ENCODE results near the gene LRRC26.

LRRC26 gene

DNA sequence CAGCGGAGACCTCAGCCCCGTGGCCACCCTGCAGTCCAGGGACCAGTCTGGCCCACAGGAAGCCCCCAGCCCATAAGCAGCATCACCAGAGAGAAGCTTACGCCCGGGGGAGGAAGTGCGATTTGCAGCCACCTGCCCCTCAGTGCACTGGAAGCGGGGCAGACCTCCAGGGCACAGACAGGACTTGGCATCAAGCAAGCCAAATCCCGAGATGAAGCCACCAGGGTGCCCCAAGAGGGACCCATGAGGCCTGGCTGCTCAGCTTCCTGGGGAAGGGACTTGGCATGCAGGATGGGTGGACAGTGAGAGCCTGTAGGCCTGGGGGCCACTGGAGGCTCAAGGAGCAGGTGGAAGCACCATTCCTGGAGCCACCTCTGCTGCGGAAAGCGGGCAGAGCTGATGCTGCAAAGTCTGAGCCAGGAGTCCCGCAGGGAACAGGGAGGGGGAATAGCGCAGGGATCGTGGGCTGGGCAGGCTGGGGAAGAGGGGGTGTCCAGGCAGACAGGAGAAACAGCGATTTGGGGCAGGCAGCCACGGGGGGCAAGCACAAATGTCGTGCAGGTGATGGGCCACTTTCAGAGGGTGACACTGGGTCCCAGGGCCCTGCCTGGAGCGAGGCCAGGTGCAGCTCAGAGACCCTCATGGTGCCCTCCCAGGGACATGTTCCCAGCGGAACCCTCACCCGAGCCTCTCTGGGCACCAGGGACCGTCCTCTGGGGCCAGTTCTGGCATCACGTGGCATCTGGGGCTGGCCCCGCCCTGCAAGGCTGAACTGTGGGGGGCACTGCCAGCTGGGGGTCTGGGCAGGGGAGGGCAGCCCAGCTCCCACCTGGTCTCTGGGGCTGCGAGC lies 3.2 kb downstream of the LRRC26 start:
- DNase-seq, result no peak

DNA sequence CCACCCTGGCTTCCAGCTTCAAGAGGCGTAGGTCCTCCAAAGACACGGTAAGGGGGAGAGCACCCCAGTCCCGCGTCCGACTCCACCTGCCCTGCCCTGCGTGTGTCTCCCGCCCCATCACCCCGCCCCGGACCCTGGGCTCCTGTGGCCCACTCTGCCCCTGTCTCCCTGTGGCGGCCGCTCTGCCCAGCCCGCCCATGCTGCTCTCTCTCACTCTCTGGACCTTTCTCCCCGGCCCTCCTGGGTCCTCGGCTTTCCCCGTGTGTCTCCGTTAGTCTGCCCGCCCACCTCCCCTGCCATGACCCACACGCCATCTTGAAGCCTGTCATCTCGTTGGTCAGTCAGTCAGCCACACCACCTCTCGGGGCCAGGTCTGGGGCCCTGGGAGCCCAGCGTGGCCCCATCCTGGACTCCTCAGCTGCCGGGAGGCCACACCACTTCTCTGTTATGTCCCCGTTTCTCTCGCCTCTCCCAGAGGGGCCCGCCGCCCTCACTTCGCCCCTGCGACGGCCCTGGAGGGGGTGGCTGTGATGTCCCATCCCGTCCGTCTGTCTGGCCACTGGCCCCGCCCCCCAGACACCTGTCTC lies 4.5 kb downstream of the LRRC26 start:
- no peak for DNase-seq

DNA sequence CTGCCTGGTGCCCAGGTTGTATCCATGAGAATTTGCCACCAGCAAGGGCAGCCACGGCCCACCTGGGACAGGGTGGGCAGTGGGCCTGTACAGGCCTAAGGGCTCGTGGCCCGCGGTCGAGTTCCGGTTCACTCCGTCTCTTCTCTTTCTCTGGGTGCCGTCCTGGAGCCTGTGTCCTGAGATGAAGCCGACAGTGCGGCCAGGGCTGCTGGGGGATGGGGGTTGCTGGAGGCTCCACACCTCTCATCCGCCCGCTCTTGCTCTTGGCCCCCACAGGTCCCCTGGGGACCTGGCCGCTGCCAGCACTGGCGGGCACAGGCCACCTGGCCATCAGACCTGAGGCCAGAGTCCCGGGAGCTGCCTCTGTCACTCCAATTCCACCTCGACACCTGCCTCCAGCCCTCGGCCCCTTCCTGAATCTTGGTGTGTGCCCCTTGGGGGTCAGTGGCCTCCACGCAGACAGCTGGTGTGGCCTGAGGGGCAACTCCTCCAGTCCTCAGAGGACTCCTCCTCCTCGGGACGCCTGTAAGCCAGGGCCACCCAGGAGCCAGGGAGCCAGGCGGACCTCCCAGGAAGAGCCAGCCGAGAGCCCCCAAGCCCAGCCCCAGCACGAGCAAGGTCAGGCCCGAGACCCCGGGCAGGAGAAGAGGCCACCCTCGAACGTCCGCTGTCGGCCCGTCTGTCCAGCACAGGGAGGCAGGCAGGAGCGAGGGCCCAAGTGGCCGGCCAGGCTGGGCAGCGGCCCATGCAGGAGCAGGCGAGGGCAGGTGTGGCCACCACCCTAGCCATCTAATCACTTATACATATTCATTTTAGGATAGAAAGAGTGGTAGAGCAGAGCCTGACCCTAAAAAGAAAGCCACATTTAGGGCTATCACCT lies 5.2 kb downstream of the LRRC26 start:
- DNase-seq, result no peak

- DNase-seq, result no peak
These were observed 6.0 kb downstream of the LRRC26 start for GRCh38 chr9:137163805-137164204.

DNA sequence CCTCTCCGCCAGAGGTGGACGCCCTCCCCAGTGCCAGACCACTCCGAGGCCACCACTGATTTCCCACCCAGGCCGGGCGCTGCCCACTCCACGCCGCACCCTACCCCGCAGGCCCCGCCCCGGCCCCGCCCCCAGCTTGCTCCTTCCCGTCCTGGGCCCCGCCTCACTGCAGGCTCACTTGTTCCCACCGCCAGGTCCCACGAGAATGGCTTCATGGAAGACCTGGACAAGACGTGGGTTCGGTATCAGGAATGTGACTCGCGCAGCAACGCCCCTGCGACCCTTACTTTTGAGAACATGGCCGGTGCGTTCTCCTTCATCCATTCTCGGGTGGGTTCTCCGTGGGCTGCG lies 6.5 kb downstream of the LRRC26 start:
- DNase-seq, result no peak

GRCh38 chr9:137162505-137163364 lies 7.1 kb downstream of the LRRC26 start:
- DNase-seq, result no peak

GRCh38 chr9:137161558-137162486 lies 8.0 kb downstream of the LRRC26 start:
- no peak for DNase-seq

GRCh38 chr9:137160716-137161557 lies 8.9 kb downstream of the LRRC26 start:
- no peak for DNase-seq

GRCh38 chr9:137160054-137160425 lies 9.8 kb downstream of the LRRC26 start:
- no peak for DNase-seq

GRCh38 chr9:137159105-137160053 lies 10.5 kb downstream of the LRRC26 start:
- DNase-seq, result no peak

DNA sequence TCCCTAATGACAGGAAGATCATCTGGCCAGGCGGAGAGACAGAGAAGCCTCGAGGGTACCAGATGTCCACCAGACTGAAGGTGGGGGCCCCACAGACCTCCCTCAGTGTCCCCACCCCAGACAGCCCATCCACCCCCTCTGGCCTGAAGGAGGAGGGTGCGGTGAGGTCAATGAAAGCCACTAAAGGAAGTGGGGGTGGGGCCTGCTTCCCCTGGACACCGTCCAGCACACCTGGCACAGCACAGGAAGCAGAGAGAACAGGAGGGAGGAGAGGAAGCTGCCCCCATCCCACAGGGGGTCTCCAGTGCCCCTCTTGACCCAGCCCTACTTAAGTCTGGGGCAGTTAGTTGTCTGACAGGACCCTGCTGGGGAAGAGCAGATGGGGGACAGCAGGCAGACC lies 11.2 kb downstream of the LRRC26 start:
- no peak for DNase-seq

DNA sequence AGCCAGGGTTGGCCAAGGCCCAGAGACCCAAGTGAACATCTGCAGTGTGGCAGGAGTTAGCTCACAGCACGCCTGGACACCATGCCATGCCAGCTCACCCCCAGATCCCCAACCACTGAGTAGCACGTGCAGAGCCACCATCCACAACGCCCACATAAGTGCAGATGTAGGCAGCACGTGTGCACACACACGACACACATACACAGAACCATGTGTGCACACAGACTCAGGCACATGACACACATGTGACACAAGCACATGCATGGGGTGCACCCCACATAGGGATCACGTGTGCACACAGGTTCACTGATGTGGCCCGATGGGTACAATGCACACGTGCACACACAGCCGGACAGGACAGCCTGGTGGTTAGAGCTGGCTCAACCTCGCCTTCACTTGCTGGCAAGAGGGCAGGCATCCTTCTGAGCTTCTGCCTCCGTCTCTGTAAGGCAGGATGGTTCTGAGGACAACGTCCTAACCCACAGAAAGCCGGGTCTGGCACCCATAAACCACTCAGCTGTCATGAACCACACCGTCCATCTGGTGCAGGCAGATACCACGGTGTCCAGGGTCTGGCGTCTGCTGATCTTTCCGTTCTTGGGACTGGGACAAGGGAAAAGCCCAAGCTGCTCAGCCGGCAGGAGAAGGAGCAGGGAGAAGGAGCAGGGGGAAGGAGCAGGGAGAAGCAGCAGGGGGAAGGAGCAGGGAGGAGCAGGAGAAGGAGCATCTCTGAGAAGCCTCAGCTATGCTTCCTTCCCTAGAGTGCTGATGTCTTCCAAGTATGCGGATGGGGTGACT lies 12.0 kb downstream of the LRRC26 start:
- DNase-seq, result no peak

DNA sequence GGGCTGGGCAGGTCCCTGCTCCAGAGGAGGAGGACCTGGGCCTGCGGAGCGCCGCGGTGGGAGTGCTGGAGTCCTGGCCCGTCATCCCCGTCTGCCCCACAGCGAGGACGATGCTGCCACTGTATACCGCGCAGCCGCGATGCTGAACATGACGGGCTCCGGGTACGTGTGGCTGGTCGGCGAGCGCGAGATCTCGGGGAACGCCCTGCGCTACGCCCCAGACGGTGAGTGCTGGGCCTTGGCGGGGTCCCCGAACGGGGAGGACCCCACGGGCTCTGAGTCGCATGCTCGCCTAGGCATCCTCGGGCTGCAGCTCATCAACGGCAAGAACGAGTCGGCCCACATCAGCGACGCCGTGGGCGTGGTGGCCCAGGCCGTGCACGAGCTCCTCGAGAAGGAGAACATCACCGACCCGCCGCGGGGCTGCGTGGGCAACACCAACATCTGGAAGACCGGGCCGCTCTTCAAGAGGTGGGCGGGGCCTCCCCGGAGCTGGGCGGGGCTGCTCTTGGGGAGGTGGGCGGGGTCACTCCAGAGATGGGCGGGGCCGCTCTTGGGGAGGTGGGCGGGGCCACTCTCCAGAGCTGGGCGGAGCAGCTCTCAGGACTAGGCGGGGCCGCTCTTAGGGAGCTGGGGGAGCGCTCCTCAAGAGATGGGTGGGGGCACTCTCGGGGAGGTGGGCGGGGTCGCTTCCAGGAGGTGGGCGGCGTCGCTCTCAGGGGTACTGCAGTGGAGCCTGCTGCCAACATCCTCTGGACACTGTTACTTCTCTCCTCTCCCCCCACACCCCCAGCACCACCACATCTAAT lies 13.1 kb downstream of the LRRC26 start:
- DNase-seq, result no peak

DNA sequence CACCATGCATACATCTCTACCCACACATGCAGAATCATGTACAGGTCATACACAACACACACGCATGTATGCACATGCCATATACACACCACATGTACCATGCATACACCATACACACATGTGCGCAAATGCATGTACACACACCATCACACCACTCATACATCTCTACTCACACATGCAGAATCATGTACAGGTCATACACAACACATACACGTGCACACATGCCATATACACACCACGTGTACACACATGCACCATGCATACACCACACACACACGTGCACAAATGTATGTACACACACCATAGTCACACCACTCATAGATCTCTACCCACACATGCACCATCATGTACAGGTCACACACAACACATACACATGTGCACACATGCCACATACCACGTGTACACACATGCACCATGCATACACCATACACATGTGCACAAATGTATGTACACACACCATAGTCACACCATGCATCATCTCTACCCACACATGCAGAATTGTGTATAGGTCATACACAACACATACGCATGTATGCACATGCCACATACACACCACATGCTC lies 16.9 kb downstream of the LRRC26 start:
- no peak for DNase-seq

DNA sequence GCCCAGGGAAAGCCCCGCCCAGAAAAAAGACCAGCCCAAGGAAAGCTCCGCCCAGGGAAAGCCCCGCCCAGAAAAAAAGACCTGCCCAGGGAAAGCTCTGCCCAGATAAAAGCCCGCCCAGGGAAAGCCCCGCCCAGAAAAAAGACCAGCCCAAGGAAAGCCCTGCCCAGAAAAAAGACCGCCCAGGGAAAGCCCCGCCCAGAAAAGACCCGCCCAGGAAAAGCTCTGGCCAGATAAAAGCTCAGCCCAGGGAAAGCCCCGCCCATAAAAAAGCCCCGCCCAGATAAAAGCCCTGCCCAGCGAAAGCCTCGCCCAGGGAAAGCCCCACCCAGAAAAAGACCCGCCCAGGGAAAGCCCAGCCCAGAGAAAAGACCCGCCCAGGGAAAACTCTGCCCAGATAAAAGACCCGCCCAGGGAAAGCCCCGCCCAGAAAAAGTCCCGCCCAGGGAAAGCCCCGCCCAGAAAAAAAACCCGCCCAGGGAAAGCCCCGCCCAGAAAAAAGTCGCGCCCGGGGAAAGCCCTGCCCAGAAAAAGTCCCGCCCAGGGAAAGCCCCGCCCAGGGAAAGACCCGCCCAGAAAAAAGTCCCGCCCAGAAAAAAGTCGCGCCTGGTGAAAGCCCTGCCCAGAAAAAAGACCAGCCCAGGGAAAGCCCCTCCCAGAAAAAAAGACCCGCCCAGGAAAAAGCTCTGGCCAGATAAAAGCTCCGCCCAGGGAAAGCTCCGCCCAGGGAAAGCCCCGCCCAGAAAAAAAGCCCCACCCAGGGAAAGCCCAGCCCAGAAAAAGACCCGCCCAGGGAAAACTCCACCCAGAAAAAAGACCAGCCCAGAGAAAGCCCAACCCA lies 19.0 kb downstream of the LRRC26 start:
- DNase-seq, result no peak

DNA sequence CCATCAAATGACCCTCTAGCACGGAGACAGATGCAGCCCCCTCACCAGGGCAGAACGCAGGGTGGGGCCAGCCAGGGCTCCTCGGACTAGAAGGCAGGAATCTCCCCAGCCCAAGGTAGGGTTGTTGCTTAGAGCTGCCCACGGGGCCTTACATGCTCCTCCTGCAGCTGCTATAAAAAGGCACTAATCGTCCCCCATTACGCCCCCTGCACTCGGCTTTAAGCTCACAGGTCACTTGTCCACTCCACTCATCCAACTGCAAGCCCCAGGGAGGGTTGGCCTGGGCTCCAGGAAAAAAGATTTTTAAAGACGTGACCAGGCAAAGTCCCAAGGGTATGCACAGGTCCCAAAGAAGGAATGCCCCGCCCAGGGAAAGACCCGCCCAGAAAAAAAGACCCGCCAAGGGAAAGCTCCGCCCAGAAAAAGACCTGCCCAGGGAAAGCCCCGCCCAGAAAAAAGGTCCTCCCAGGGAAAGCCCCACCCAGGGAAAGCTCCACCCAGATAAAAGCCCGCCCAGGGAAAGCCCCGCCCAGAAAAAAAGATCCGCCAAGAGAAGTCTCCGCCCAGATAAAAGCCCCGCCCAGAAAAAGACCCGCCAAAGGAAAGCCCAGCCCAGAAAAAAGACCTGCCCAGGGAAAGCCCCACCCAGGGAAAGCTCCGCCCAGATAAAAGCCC lies 19.8 kb downstream of the LRRC26 start:
- DNase-seq, result no peak
